ENCODE results near the gene GRAMD4. TPM values are rescaled to one million over a fixed set of nuclear protein-coding genes. Genes with fewer than 3 reads are reported as not detected.

GRAMD4 gene
- total and polyA plus RNA-seq, 2 donors (not counting 1 experiment from before 2014, with no cell fraction given), result 17.0 to 88.1 TPM

GRCh38 chr22:46607483-46608114 lies 12.6 kb upstream of the GRAMD4 start:
- H3K4me3 ChIP-seq (ENCODE audit: control extremely low read depth in 1 of 5, extremely low read depth in 1 of 5, insufficient read depth in 1 of 5, low read depth in 2 of 5, low read length in 4 of 5), result no peak overlapping the region
- H3K4me1 ChIP-seq (ENCODE audit: control insufficient read depth in 2 of 2, insufficient read depth in 2 of 2, low read length in 2 of 2), result peaks cover 17 to 18% of the 10 kb centered on the region in 2 donors
- H3K36me3 ChIP-seq (replicated peaks in 1 of 2; ENCODE audit: control extremely low read depth in 1 of 2, control insufficient read depth in 1 of 2, extremely low read depth in 1 of 2, insufficient read depth in 2 of 2, low read length in 1 of 2), result no peaks in the 10 kb centered on the region
- H3K4me3 Mint-ChIP-seq, result no peak overlapping the region
- ATAC-seq (ENCODE audit: low read depth), result no peak
- peaks cover 85% of the 10 kb centered on the region for H3K79me2 ChIP-seq (ENCODE audit: control insufficient read depth, insufficient read depth, low read length)
- no peaks in the 10 kb centered on the region for H3K9me3 ChIP-seq (ENCODE audit: control extremely low read depth in 1 of 3, control insufficient read depth in 2 of 3, insufficient read depth in 1 of 3, low read length in 2 of 3)
- CTCF ChIA-PET, result interaction anchor here (1.2 kb wide), 1 partner anchor 44 kb away, joined by 3 read pairs; no protein-coding TSS in a partner anchor
- no peaks in the 10 kb centered on the region for H3K27me3 ChIP-seq (replicated peaks in 1 of 4; ENCODE audit: control extremely low read depth in 1 of 4, control insufficient read depth in 3 of 4, insufficient read depth in 4 of 4, low read length in 3 of 4)
- peaks cover 54% of the 10 kb centered on the region for H4K20me1 ChIP-seq (ENCODE audit: control insufficient read depth, insufficient read depth, low read length, poor library complexity, severe bottlenecking)
- WGBS (ENCODE audit: insufficient coverage), result 96% methylated on average over 27 of the region's 27 CpGs
- TF ChIP-seq CTCF (IDR thresholded peaks at IDR 0.05) (no peak), EZH2 (IDR thresholded peaks at IDR 0.05; ENCODE audit: borderline replicate concordance, insufficient read depth, low read depth, low read length, poor library complexity, severe bottlenecking) (no peak)
- POLR2A ChIA-PET, result no interaction called here
- no peak overlapping the region for H3K27ac ChIP-seq (ENCODE audit: low read length in 2 of 2)
- intact Hi-C loops (cut with micrococcal nuclease), result no loop called here
- H3K9ac ChIP-seq (ENCODE audit: low read length), result no peak overlapping the region
- no peak overlapping the region for H3K27ac Mint-ChIP-seq
- no peak overlapping the region for H2AFZ ChIP-seq (ENCODE audit: insufficient read depth, low read depth, low read length, poor library complexity, severe bottlenecking)
- no peak overlapping the region for H3K4me2 ChIP-seq (replicated peaks; ENCODE audit: low read depth, low read length, poor library complexity, severe bottlenecking)
- no peaks in the 10 kb centered on the region for H3K27me3 Mint-ChIP-seq
- H3K9me3 Mint-ChIP-seq (ENCODE audit: insufficient read depth), result peaks cover 4% of the 10 kb centered on the region
- DNase-seq, result no peak
- H3K4me1 Mint-ChIP-seq, result peaks cover 24% of the 10 kb centered on the region

DNA sequence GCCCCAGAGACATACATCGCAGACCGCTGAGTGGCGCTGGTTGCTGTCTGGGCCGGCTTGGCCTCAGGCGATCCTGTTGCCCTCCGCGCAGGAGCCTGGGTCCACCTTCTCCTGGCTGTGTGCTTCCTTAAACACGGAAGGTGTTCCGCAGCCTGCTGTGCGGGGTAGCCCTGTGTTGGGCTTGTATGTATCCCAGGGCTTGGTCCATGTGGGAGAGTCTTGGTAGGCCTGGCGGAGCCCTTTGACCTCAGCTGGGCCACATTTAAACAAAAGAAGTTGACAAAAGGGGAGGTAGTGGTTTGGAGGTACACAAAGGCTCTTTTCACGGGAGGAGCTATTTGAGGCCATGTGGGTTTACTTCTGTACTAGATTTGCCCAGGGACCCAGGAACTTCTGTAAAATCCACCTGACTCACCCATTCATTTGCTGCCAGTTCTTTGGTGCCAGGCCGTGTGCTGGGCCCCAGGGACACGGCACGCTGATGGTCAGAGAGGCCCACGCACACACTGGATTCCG lies 11.0 kb upstream of the GRAMD4 start:
- WGBS (ENCODE audit: insufficient coverage), result 93% methylated on average over 15 of the region's 17 CpGs
- TF ChIP-seq EZH2 (IDR thresholded peaks at IDR 0.05; ENCODE audit: borderline replicate concordance, insufficient read depth, low read depth, low read length, poor library complexity, severe bottlenecking) (no peak), CTCF (IDR thresholded peaks at IDR 0.05) (no peak)

More for the DNA sequence above, 11.0 kb upstream of the GRAMD4 start:
- H3K9ac ChIP-seq (ENCODE audit: low read length), result no peak overlapping the region
- POLR2A ChIA-PET, result no interaction called here
- peaks cover 58% of the 10 kb centered on the region for H4K20me1 ChIP-seq (ENCODE audit: control insufficient read depth, insufficient read depth, low read length, poor library complexity, severe bottlenecking)
- ATAC-seq (ENCODE audit: low read depth) (no peak), DNase-seq (no peak)
- H3K4me1 ChIP-seq (ENCODE audit: control insufficient read depth in 2 of 2, insufficient read depth in 2 of 2, low read length in 2 of 2), result peaks cover 27 to 28% of the 10 kb centered on the region in 2 donors
- Mint-ChIP-seq H3K27ac (no peak overlapping the region), H3K9me3 (ENCODE audit: insufficient read depth) (peaks cover 4% of the 10 kb centered on the region), H3K27me3 (no peaks in the 10 kb centered on the region), H3K4me3 (no peak overlapping the region), H3K4me1 (peaks cover 34% of the 10 kb centered on the region)
- peaks cover 87% of the 10 kb centered on the region for H3K79me2 ChIP-seq (ENCODE audit: control insufficient read depth, insufficient read depth, low read length)
- H2AFZ ChIP-seq (ENCODE audit: insufficient read depth, low read depth, low read length, poor library complexity, severe bottlenecking), result no peak overlapping the region
- CTCF ChIA-PET, result interaction anchor here (1.3 kb wide), 1 partner anchor 46 kb away, joined by 4 read pairs; no protein-coding TSS in a partner anchor
- H3K27me3 ChIP-seq (replicated peaks in 1 of 4; ENCODE audit: control extremely low read depth in 1 of 4, control insufficient read depth in 3 of 4, insufficient read depth in 4 of 4, low read length in 3 of 4), result no peaks in the 10 kb centered on the region
- H3K4me2 ChIP-seq (replicated peaks; ENCODE audit: low read depth, low read length, poor library complexity, severe bottlenecking), result no peak overlapping the region
- no peaks in the 10 kb centered on the region for H3K9me3 ChIP-seq (ENCODE audit: control extremely low read depth in 1 of 3, control insufficient read depth in 2 of 3, insufficient read depth in 1 of 3, low read length in 2 of 3)
- no peak overlapping the region for H3K27ac ChIP-seq (ENCODE audit: low read length in 2 of 2)
- intact Hi-C loops (cut with micrococcal nuclease), result no loop called here
- no peak overlapping the region for H3K4me3 ChIP-seq (ENCODE audit: control extremely low read depth in 1 of 5, extremely low read depth in 1 of 5, insufficient read depth in 1 of 5, low read depth in 2 of 5, low read length in 4 of 5)
- no peaks in the 10 kb centered on the region for H3K36me3 ChIP-seq (replicated peaks in 1 of 2; ENCODE audit: control extremely low read depth in 1 of 2, control insufficient read depth in 1 of 2, extremely low read depth in 1 of 2, insufficient read depth in 2 of 2, low read length in 1 of 2)

All from B cell (primary cell).